Gastrocnemius medialis (tissue), 4 donors: ENCODE data around the gene RNF41.
"Not testable (repeated sequence)": the region's sequence is repeated elsewhere in the genome, so short reads cannot be mapped to it uniquely, and the experiment has no call there.

Source experiments
- CTCF ChIP-seq, 5 experiments: fragments of 450-650 bp in 3 of 5; fragments of 200-600 bp in 2 of 5; sonication (generic) in 2 of 5; IDR thresholded peaks in 4 of 5; conservative IDR thresholded peaks in 1 of 5; 1 replicate in 4 of 5; 2 replicates in 1 of 5; pipeline ENCODE4 v1.5.1; 2016 to 2019; ENCODE audit warnings: antibody characterized with exemption in 5 of 5, mild to moderate bottlenecking in 3 of 5, moderate library complexity in 3 of 5
- POLR2A ChIP-seq, 2 donors: fragments of 450-650 bp; IDR thresholded peaks; one replicate each; pipeline ENCODE4 v1.6.1; 2017; ENCODE audit warnings: antibody characterized with exemption in 2 of 2, mild to moderate bottlenecking in 2 of 2, moderate library complexity in 2 of 2

- not testable (repeated sequence) for TF ChIP-seq CTCF (IDR thresholded peaks at IDR 0.05 in 4 of 5, conservative IDR thresholded peaks at IDR 0.05 in 1 of 5); POLR2A (IDR thresholded peaks at IDR 0.05)
These were observed 44.5 kb upstream of the RNF41 start for GRCh38 chr12:56266068-56266692.
